GM19467 (cell line): Measurements from ENCODE around the gene IGF1.

ENCODE experiments used
- ATAC-seq: cut with Tn5 transposase; IDR thresholded peaks from one replicate; pipeline ENCODE4 v1.9.1; 2021; ENCODE audit warnings: mild to moderate bottlenecking, moderate library complexity; ENCODE audit not compliant: unreplicated experiment

Gene IGF1

DNA sequence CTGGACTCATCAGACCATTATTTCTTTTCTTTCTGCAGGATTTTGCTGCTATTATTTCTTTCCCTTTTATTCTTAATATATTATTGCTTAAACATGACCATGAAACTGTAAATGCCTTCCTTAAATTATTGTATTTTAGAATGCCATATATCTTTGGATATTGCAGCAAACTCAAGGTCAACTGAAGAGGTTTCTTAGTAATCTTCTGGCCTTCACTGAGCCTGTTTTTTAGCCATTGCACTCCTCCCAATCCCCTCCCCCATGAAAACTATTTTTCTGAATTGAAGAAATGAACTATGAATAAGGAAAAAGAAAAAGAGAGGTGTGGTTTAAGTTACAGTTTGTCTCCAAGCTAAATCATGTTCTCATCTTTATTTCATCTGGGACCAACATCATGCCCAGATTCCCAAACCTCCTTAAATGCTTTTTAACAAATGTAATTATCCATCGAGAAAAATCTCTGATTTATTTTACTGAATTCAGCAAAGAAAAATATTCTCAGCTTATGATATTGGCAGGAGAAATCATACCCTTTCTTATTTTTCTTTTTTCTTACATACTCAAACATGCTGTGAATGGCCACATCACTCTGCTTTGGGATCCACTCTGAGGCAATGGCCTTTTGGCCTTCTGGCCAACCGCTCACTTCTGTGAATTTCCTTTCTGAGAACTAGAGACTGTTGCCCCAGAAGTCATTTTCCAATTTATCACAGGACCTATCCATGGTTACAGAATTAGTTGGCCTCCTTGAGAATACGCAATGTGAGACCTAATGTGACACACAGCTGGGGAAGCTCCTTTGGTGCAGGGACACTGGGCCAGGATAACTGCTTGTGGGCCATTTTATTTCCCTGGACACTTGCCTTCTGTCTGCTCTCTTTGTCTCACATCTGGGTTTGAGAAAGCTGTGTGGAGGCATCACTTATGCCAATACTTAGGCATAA lies 50.9 kb downstream of the IGF1 start:
- no peak for ATAC-seq

DNA sequence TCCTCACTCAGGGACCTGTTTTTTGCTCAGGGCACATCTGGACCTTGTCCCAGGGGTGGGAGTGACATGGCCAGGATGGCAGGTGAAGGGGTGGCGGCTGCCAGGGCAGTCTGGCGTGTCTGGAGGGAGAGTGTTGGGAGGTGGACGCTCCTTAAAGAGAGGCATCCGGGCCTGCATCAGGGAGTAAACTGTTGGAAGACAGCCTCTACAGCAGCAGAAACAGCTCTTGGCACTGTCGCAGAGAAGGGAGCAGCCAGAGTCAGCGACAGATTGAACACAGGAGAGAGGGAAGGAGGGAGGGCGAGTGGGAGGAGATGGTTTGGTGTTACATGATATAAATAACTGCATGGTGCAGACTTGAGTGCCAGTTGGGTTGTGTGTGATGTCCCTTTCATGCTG lies 52.8 kb downstream of the IGF1 start:
- ATAC-seq = no peak

DNA sequence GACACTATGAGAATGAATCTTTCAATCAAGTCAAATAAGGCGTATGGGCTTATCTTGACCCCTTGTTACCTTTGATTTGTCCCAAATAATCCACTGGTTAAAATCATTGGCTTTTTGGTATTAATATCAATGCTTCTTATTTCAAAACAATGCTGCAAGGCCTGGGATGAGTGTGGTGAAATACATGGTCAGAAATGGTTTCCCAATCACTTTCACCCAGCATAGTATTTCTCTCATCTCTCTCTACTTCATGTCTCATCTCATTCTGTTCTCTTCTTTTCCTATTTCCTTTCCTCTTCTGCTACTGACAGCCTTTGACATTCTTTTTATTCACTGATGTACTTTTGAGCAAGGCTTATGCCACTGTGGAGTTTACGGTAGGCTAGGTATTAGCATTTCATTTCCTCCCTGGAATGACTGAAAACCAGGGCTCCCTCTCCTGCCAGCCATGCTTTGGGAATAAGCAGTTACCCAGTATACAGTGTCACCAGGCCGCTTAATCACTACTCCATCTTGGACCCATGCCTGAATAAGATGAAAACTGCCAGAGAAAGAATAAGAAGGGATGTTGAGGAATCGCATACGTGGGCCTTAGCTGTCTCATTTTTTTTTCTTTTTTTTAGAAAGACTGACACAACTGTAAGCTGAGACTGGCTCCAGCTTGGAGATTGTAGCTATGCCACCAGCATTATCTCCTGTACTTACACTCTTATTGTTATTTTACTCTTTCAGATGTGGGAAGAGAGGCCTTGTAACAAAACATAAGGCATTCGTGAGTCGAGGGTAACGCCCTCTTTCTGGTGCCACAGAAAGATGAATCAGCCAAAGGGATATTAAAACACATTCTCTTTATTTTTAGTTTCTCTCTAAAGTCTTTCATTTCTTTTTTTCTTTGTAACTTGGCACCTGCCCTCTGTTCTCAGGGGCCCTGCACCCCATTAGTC lies 53.5 kb downstream of the IGF1 start:
- no peak for ATAC-seq

DNA sequence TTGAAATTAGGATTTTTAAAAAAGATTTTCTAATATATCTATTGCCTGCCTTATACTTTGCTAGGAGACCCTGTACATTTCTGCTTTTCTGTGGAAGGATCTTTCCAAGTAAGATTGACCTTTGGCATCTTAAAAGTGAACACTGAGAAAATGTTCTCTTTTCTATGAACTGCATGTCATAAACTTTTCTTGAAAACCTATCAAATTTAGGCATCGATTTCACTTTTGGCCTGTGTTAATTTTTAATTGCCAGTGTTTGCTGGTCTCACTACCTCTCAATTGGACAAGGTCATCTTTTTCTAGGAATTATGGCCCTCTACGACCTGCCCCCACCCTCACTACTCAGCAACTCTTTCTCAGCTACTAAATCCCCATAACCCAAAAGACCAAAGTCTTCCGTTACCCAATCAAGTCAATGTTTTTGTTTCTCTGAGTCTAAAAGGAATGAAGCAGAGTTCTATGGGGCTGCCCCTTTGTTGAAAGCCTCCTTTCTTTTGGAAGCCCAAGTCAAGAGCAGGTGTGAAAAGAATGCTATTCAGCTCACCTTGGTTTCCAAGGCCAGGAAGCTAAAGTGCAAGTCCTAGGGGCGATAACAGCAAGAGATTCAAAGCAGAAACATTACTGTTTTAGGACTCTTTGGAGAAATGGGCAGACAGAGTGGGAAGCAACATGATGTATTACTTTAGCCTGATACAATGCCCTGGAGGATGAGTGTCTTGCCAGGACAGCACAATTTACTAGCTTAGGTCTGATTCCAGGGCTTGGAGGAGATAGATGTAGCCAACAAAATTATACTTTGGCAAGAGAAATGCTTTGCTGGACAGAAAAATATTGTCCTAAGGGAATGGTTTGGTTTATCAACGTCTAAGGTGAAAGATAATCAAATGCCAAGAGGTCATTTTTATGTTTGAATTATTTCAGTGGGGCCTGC lies 55.0 kb downstream of the IGF1 start:
- no peak for ATAC-seq

DNA sequence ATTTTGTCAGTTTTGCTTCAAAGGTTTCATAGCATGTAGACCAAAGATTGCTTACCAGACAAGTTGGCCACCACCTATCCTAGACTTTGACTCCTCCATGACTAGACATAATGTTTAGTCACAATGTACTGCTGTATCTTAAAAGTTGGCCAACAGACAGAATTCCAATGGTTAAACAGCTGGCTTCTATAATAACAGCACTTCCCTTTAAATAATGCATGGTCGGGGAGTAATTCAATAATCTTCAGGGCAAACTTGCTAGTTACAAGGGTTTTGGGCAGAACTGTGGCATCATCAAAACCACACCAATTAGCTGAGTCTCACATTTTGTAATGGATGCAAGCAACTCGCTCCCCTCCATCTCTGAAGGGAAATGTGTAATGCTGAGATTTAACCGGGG lies 56.9 kb downstream of the IGF1 start:
- no peak for ATAC-seq

DNA sequence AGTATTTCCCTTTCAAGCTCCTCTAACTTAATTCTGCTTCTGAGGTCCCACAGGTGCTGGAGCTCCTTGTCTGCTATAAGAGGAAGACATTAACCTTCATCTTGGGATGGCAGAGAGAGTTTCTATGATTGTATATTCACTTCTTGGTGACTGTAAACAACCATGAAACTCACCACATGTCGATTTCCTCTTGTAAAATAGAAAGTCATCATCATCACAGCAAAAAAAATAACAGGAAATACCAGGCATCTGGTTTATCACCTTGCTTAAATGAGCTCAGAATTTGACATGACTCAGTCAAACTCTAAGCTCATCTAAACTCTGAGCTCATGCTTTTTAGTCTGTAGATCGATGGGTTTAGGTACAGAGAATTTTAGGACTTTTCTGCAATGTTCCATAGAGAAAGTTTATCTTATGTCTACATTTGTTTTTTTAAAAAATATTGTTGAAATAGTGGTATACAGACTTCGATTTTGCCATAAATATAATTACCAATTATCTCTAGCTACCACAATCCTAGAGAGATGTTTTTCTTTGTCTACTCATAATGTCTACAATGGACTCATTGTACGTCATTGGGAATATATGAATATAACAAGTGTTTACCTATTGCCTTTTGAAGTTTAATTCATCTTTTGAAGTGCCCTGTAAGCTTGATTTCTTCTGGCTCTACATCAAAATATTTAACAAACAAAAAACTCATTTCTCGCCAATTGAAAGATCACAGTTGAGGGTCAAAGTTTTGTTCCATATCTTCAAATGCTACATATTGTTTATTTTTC lies 58.4 kb downstream of the IGF1 start:
- no peak for ATAC-seq

DNA sequence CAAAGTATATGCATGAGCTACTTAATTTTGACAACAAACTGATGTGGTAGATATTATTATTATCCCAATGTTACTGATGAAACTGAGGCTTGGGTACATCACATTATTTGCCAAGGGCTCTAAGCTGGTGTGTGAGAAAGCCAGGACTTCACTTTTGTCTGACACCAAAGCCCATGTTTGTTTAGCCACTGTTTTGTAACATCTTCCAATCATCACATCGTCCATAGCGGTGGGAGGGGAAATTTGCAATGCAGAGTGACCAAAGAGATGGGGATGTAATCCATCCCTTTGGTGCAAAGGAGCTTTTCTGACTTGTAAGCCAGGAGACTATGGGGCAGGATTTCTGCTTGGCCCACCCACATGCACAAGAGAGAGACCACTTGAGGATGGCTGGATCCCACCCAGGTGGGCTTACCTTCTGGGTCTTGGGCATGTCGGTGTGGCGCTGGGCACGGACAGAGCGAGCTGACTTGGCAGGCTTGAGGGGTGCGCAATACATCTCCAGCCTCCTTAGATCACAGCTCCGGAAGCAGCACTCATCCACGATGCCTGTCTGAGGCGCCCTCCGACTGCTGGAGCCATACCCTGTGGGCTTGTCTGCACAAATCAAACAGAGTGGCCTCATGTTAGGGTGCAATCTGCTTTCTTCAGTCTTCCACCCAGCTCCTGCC lies 61.1 kb downstream of the IGF1 start:
- ATAC-seq = no peak

DNA sequence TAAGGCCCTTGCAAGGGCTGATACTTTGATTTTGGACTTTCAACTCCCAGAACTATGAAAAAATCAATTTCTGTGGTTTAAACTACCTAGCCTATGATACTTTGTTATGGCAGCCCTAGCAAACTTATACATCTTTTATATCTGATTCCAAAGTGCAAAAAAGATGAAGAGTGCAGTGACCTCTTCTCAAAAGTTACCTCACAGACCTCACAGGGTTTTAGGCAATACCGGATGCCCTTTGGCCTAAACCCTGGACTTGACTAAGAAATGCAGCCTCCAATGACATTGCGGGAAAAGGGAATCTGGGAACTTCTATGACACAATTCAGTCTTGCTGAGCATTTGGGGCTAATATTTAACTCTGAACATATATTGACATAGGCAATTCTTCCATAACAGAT lies 63.3 kb downstream of the IGF1 start:
- no peak for ATAC-seq

DNA sequence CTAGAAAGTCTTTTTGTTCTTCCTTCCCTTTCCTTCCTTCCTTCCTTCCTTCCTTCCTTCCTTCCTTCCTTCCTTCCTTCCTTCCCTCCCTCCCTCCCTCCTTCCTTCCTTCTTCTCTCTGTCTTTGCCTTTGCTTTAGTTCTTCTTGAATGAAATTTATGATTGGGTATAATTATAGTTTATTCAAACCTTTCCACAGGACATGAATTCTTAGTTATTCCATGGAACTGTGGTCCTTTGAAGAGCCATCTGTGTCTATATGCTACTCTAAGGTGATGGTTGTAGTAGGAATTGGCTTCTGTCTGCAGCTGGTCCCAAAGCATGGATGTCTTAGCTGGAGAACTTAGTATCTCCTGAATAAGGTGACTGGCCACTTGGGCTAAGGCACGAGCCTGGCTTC lies 64.8 kb downstream of the IGF1 start:
- no peak for ATAC-seq

DNA sequence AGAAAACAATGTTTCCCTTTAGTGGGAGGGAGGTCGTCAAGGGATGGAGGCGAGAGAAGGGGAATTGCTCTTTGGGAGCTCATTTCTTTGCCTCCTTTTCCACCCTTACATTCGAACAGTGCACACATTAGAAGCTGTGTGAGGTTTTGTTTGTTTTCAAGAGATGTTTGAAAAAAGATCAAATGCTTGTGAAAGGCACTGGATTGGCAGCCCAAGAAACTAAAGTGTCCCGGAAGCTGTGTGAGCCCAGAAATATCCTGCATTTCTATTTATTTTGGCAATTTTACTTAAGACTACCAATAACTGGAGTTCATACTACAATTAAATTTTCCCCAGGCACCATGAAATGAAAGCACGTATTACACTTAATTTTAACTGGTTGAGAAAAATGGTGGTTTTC lies 67.0 kb downstream of the IGF1 start:
- no peak for ATAC-seq

DNA sequence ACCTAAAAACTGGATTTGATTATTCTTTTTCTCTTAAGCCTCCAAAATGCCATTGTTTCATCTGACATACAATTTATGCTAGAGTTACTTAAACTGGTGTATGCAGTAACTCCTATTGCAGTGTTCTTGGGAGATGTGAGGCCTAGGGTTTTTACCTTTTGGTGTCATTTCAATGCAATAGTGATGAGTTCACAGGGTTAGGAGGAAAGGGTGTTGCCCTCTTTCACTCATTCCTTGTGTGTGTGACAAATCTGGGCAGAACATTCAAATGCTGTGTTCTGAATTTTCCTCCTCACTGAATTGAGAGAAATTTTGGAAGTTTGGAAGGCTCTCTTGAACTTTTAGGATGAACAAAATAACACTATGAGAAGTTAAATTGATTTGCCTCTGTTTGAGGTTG lies 69.9 kb downstream of the IGF1 start:
- no peak for ATAC-seq

DNA sequence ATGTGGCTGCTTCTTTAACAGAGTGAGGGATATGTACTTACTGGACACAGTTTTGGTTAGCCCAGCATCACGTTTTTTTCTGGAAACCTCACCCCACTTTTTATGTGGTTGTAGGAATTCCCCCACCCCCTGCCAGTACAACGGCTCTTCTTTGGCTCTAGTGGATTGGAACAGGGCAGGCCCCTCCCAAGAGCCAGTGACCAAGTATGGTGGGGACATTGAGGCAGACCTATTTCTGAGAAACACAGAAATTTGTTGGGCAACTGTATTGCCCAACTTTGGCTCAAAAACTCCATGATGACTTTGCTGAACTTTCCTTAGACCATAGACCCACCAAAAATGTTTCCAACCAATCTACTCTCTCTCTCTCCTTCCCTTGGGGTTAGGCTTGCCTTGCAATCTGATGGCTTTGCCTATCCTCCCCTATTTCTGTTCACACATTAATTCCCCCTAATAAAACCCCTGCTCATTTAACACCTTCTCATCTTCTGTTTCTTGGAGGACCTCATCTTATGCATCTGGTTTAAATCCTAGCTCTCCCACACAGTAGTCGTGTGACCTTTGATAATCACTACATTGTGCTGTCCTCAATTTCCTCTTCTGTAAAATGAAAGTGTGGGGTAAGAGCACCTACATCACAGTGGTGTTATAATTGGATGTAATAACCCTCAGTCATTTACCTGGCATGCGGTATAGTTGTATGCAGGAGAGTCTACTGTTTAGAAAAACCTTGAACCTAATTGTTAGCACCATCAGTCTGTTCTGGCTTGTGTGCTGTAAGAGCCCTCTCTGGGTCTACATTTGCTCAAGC lies 71.7 kb downstream of the IGF1 start:
- ATAC-seq = no peak

DNA sequence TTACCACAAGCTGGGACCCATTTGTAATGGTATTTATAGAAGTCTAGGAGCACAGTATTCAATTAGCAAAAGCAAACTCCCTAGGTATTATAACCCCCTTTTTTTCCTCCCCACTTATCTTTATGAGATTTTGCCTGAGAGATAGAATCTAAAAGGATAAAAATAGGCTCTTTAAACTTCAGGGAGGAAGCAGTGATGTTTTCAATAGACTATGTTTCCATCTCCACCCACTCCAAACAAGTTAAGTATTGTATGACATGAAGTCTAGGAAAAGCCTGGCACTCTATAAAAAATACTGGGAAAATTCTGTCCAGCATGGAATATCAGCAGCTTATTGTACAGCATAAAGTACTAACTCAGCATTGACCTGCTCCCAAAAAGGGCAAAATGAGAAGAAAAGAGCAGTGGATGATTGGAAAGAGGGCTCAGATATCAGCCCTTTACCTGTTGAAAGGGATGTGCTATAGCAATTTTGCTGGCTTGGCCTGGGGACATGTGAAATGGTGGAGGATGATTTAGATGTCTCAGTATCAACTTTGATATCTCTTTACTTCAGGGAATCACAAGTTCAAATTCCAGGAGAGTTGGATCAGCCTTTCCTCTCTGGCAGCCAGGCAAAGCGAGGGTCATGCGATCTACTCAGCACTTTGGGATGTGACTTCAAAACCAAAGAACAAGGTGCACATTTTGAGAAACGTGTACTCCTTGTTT lies 72.4 kb downstream of the IGF1 start:
- ATAC-seq = no peak

DNA sequence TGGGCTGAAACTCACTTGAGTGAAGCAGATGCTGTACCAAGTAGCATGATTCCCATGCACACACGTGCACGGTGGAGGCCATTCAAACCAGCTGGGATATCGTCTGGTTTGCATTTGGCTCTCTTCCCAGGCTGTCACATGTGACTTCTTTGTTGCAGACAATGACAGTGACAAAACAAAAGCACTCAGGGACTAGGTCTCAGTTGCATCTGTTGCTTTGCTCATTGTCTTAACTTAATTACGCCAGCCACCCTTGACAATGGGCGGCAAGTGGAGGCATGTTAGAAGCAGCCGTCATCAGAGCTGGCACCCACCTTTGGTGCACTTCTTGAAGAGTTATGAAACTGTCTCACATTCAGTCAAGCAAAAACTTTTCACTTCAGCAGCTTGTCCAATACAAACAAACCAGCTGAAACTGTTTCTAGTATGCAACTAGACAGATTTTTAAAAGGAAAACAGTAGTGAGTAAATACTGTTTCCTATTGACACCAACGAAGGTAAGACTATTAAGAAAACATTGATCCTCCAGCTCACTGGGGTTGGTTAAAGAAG lies 74.3 kb downstream of the IGF1 start:
- ATAC-seq = no peak

DNA sequence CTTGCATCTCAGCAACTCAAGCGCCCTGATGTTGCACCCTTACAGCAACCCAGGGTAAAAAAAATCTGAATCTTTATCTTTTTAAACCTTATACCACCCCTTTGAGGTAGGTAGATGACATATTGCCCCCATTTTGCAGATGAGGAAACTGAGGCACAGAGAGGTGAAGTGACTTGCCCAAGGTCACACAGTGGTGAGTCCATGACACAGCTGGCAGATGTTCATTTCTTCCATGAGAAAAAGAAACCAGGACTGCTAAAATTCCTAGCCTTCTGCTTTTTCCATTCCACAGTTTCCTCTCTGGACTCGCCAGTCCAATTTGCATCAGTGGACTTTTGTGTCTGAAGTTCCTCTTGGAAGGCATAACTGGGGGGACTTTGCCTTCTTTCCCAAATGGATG lies 79.3 kb downstream of the IGF1 start:
- no peak for ATAC-seq

DNA sequence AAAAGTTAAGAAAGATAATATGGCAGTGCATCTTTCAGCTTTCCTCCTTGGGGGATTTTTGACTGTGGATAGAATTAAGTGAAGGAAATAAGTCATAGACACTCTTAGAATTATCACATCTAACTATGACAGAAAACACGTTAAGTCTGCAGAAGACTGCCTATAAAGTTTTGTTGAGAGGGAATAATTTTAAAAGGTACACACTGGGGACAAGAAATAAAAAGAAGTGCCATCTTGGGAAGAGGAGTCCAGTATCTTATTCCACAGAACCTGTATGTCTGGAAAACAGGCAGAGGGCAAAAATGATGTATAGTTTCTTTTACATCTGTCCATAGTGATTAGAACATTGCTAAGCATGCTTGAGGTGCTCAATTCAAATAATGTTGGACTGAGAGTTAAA lies 80.7 kb downstream of the IGF1 start:
- no peak for ATAC-seq

DNA sequence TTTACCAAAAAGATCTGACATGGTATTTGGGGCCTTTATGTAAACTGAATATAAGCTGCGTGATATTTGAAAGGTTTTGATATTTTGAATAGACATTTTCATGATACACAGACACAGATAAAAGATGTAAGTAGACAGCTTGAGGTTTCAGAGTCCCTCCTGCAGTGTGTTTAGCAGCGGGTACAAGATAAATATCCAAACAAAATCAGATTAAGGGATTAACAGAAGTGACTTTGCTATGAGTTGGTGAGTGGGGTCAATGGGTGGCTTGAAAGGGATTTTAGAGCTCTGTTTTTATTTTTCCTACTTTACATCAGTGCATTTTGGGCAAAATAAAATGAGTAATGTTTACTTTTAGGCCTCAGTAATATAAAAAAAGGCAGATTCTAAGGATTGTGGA lies 84.1 kb downstream of the IGF1 start:
- no peak for ATAC-seq

DNA sequence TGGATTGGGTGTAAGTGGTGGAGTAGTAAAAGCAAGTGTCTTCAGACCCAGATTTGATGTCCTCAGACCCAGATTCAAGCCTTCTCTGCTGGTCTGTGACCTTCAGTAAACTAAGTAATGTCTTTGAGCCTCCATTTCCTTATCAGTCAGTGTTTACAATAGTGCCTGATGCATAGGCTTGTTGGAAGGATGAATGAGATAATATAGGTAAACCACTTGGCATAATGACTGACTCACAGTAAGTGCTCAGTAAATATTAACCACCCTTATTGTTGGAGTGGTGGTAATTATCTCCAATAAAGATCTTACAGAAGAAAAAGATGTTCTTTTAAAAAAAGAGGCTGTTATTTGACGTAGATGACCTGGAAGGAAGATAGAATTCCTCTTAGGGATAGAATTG lies 86.2 kb downstream of the IGF1 start:
- ATAC-seq = no peak
